ENCODE measurements around the gene FHIT.

FHIT gene

GRCh38 chr3:60427109-60427508, 824.1 kb downstream of the FHIT start:
- no peak overlapping the region for H3K4me3 ChIP-seq (replicated peaks in 1 of 2; ENCODE audit: low read depth in 2 of 2, low read length in 2 of 2)
- no peak for TF ChIP-seq CTCF (IDR thresholded peaks at IDR 0.05; ENCODE audit: low read depth, low read length)
- no peak for DNase-seq (ENCODE audit: low read depth in 2 of 2)

- TF ChIP-seq CTCF (IDR thresholded peaks at IDR 0.05; ENCODE audit: low read depth, low read length) = no peak
- DNase-seq (ENCODE audit: low read depth in 2 of 2) = no peak
- no peak overlapping the region for H3K4me3 ChIP-seq (replicated peaks in 1 of 2; ENCODE audit: low read depth in 2 of 2, low read length in 2 of 2)
Observed at GRCh38 chr3:60424942-60425341, 826.3 kb downstream of the FHIT start.

GRCh38 chr3:60424034-60424433, 827.2 kb downstream of the FHIT start:
- no peak for TF ChIP-seq CTCF (IDR thresholded peaks at IDR 0.05; ENCODE audit: low read depth, low read length)
- no peak for DNase-seq (ENCODE audit: low read depth in 2 of 2)
- no peak overlapping the region for H3K4me3 ChIP-seq (replicated peaks in 1 of 2; ENCODE audit: low read depth in 2 of 2, low read length in 2 of 2)

- TF ChIP-seq CTCF (IDR thresholded peaks at IDR 0.05; ENCODE audit: low read depth, low read length) = no peak
- no peak overlapping the region for H3K4me3 ChIP-seq (replicated peaks in 1 of 2; ENCODE audit: low read depth in 2 of 2, low read length in 2 of 2)
- DNase-seq (ENCODE audit: low read depth in 2 of 2) = no peak
Observed at GRCh38 chr3:60423556-60423955, 827.7 kb downstream of the FHIT start.

- TF ChIP-seq CTCF (IDR thresholded peaks at IDR 0.05; ENCODE audit: low read depth, low read length) = no peak
- DNase-seq (ENCODE audit: low read depth in 2 of 2) = no peak
Observed at GRCh38 chr3:60421749-60422446, 829.4 kb downstream of the FHIT start.

GRCh38 chr3:60417576-60417975, 833.7 kb downstream of the FHIT start:
- DNase-seq (ENCODE audit: low read depth in 2 of 2) = no peak
- TF ChIP-seq CTCF (IDR thresholded peaks at IDR 0.05; ENCODE audit: low read depth, low read length) = no peak
- H3K4me3 ChIP-seq (replicated peaks in 1 of 2; ENCODE audit: low read depth in 2 of 2, low read length in 2 of 2) = no peak overlapping the region

More at GRCh38 chr3:60421749-60422446, 829.4 kb downstream of the FHIT start:
- no peak overlapping the region for H3K4me3 ChIP-seq (replicated peaks in 1 of 2; ENCODE audit: low read depth in 2 of 2, low read length in 2 of 2)

- TF ChIP-seq CTCF (IDR thresholded peaks at IDR 0.05; ENCODE audit: low read depth, low read length) = no peak
- H3K4me3 ChIP-seq (replicated peaks in 1 of 2; ENCODE audit: low read depth in 2 of 2, low read length in 2 of 2) = no peak overlapping the region
- DNase-seq (ENCODE audit: low read depth in 2 of 2) = no peak
Observed at GRCh38 chr3:60414011-60414410, 837.2 kb downstream of the FHIT start.

Measured in cardiac fibroblast (primary cell).